C4-2B (cell line): ENCODE measurements around the gene SSBP2.
A peak's percentile ranks its signal among the peaks of the same experiment; 100 is the strongest.

Experiments used
- ZFX ChIP-seq: fragments of 450-650 bp; IDR thresholded peaks from 2 replicates; pipeline ENCODE4 v1.6.1; 2017
- TF ChIP-seq, protein P1 (sequence below): fragments of 450-650 bp; conservative IDR thresholded peaks from 2 replicates; pipeline ENCODE4 v1.5.1; 2017; ENCODE audit warnings: mild to moderate bottlenecking

DNA sequence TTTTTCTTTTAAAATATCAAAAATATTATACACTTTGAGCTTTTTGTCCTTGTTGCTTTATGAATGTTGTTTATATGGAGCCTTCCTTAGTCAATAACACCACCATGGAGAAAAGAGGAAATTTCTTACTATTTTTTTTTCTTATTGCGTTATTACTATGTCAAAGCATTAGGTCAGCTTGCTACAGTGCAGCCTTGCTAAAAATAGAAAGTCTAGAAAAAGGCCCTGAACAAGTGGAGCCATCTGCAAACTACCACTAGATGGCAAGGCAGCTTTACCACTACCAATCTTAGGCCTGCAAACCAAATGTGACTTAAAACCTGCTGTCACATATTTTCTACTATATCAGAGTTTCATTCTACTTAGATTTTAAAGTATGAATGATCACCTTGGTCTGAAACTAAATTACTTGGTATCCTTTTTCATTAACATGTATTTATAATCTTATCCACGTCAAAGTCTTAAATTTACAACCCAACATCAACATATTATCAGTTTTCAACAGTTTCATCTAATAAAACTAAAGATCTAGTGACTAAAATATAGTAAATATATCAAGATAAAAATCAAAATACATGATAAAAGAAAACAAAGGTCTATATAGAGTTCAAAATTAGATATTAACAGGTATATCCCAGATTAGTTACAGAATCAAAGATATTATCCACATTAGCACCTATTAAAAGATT, 243.9 kb downstream of the SSBP2 start:
- TF ChIP-seq, protein P1, sequence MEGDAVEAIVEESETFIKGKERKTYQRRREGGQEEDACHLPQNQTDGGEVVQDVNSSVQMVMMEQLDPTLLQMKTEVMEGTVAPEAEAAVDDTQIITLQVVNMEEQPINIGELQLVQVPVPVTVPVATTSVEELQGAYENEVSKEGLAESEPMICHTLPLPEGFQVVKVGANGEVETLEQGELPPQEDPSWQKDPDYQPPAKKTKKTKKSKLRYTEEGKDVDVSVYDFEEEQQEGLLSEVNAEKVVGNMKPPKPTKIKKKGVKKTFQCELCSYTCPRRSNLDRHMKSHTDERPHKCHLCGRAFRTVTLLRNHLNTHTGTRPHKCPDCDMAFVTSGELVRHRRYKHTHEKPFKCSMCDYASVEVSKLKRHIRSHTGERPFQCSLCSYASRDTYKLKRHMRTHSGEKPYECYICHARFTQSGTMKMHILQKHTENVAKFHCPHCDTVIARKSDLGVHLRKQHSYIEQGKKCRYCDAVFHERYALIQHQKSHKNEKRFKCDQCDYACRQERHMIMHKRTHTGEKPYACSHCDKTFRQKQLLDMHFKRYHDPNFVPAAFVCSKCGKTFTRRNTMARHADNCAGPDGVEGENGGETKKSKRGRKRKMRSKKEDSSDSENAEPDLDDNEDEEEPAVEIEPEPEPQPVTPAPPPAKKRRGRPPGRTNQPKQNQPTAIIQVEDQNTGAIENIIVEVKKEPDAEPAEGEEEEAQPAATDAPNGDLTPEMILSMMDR, result peak; percentile 92
- TF ChIP-seq ZFX, result no peak
